Measurements from ENCODE around the gene KAT2A. TPM values are rescaled to one million over a fixed set of nuclear protein-coding genes. Genes with fewer than 3 reads are reported as not detected.

The KAT2A gene
- total RNA-seq, 2 donors from 2014 or later = 33.3 to 35.5 TPM

DNA sequence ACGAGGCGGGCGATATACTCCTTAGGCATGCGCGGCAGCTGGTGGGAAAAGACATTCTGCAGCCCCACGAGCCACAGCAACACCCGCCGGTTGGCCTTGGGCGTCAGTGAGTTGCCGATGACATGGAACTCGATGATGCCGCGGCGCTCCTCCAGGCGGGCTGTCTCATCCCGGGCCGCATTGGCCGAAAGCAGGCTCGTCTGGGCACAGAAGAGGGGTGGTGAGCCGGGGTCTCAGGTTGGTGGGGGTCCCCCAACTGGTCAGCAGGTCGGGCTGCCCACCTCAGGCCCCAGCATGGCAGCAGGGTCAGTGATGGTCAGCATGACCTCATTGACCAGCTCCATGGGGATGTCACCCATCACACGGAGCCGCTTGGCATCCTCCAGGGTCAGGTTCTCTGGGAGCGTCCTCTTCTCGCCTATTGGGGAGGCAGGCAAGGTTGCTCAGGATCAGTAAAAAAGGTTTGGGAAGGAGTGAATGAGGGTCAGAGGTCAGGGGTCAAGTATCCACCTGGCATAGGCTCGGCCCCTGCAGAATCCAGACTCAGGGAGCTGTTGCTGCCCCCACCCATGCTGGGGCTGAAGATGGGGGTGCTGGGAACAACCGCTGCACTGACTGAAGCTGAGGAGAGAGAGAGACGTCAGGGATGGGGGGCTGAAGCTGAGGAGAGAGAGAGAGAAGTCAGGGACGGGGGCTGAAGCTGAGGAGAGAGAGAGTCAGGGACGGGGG is 3.6 kb downstream of the KAT2A start:
- Mint-ChIP-seq H3K36me3 (ENCODE audit: low read depth) (no peaks in the 10 kb centered on the region), H3K4me3 (no peak overlapping the region), H3K27me3 (no peaks in the 10 kb centered on the region), H3K4me1 (peaks cover 21% of the 10 kb centered on the region), H3K27ac (peak overlapping the region; percentile 72)
- ATAC-seq (no peak), DNase-seq (no peak)
- no peaks in the 10 kb centered on the region for H3K9me3 ChIP-seq (ENCODE audit: control insufficient read depth, low read length, poor library complexity, severe bottlenecking)

DNA sequence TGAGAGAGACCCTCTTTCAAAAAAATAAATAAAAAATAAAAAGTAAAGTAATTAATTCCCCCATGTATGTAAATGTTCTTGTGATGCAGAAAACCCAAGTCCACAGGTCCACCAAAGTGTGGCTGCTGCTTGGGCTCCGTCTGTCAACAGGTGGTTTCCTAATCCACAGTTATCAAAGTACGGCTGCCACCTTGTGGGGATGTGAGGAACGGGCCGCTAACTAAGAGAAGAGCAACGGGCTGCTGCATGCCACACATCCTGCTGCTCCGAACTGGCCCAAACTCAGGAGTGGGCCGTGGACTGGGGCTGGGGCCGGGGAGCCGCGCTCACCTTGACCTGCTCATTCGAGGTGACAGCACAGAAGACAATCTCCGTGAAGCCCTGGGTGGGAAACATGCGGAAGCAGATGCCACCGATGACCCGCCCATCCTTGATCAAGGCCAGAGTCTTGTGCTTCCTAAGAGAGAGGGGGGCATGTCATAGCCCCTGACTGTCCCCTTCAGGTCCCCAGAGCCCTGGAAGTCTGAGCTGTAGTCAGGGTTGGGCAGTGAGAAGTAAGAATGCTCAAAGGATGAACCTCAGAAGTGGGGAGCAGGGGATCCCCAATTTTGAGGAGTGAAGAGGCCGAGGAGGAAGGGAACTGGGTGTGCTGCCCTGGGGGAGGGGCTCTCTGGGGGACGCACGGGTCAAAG is 4.3 kb downstream of the KAT2A start:
- Mint-ChIP-seq H3K4me1 (peaks cover 25% of the 10 kb centered on the region), H3K27ac (peak overlapping the region; percentile 72), H3K36me3 (ENCODE audit: low read depth) (no peaks in the 10 kb centered on the region), H3K27me3 (no peaks in the 10 kb centered on the region), H3K4me3 (no peak overlapping the region)
- ATAC-seq = peak; percentile 48
- no peaks in the 10 kb centered on the region for H3K9me3 ChIP-seq (ENCODE audit: control insufficient read depth, low read length, poor library complexity, severe bottlenecking)
- DNase-seq = peak; percentile 58 to 82 (median 68)

DNA sequence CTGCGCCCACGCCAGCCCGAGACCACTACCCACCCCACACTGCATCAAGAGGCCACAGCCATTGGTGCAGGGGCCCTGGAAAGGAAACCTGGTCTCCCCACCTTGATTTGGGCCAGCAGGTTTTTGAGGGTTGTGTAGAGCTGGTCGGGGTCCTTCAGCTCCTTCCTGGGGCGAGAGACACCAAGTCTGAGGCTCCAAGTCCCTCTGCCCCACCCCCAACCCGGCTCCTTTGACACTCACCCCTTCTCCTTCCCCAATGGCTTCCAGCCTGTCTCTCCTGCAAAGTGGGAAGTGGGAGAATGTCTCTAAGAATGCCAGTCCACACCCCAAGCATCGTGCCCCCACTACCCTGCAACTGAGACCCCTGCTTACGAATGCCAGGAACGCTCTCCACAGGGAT is 7.0 kb downstream of the KAT2A start:
- Mint-ChIP-seq H3K36me3 (ENCODE audit: low read depth) (peaks cover 4% of the 10 kb centered on the region), H3K27me3 (no peaks in the 10 kb centered on the region), H3K27ac (no peak overlapping the region)

DNA sequence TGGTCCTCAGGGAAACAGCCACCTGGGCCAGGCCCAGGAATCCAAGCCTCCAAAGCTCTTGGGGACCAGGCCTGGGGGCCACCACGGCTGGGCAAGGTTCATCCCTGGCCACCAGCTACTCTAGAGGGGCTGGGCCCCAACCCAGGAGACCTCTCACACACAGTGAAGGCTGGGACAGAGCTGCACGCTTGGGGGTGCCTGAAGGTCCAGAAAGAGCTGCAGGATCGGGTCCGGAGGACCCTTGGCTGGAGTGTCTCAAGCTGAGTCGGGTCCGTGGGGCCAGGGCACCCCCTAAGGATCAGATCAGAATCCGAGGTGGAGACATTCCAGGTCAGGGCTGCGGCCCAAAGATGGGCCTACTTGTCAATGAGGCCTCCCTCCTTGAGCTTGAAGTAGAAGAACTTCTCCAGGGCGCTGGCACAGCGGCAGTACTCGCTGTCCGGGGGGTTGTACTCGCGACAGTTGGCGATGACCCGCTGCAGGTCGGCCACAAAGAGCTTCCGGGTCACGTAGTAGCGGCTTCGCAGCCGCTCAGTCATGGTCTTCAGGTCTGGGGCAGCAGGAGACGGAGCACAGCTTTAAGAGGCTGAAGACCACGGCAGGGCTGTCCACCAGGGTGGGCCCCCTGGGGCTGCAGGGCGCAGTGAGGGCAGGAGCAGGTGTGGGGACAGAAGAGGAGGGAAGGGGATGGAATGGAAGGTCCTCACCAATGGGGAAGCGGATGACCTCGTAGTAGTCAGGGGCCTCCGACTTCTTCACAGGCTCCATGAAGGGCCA is 7.7 kb downstream of the KAT2A start:
- ATAC-seq = no peak
- no peaks in the 10 kb centered on the region for H3K9me3 ChIP-seq (ENCODE audit: control insufficient read depth, low read length, poor library complexity, severe bottlenecking)
- Mint-ChIP-seq H3K4me3 (no peak overlapping the region), H3K4me1 (peaks cover 28% of the 10 kb centered on the region), H3K27me3 (no peaks in the 10 kb centered on the region), H3K36me3 (ENCODE audit: low read depth) (peaks cover 4% of the 10 kb centered on the region), H3K27ac (peak overlapping the region; percentile 90)
- no peak for DNase-seq

More for the DNA sequence above, 7.0 kb downstream of the KAT2A start:
- Mint-ChIP-seq H3K4me1 (peaks cover 31% of the 10 kb centered on the region), H3K4me3 (no peak overlapping the region)
- no peak for ATAC-seq
- H3K9me3 ChIP-seq (ENCODE audit: control insufficient read depth, low read length, poor library complexity, severe bottlenecking) = no peaks in the 10 kb centered on the region
- no peak for DNase-seq

DNA sequence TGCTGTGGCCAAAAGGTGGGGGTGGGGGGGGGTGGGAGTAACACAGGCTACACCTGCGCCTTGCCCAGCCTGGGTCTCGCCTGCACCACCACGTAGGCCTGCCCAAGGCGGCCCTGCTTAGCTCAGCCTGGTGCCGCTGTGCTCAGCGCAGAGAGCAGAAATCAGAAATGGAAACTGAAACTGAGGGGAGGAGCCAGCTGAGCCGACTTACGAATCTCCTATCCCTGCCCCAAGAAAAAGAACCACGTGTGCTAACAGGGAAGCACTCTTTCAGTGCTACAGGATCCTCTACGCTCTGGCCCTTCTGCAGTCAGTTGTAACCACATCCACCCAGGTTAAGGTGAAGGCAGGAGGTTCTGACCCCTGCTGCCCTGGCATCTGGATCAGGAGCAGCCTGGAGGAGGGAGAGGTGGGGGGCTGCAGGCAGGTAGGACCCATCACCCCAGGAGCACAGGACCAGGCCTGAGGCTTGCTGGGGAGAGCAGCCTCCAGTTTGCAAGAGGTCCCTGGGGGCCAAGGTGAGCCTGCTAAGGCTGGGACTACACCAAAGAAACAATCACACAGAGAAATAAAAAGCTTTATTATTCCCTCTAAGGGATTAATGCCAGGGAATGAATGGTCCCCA is 8.5 kb downstream of the KAT2A start, which contains the start of gene DHX58:
TSS of gene DHX58 (minus strand) at position 163 of the 625 bp plus-strand sequence. CDS start 822 bp downstream, outside the sequence.
- Mint-ChIP-seq H3K4me3 (peak within 1 kb of the TSS; percentile 89), H3K4me1 (peaks cover 27% of the 10 kb centered on the region), H3K27ac (peak within 1 kb of the TSS; percentile 90), H3K27me3 (no peaks in the 10 kb centered on the region), H3K36me3 (ENCODE audit: low read depth) (peaks cover 4% of the 10 kb centered on the region)
- ATAC-seq (peak; percentile 84), DNase-seq (peak; percentile 57 to 65 (median 58))
- H3K9me3 ChIP-seq (ENCODE audit: control insufficient read depth, low read length, poor library complexity, severe bottlenecking) = no peaks in the 10 kb centered on the region

DNA sequence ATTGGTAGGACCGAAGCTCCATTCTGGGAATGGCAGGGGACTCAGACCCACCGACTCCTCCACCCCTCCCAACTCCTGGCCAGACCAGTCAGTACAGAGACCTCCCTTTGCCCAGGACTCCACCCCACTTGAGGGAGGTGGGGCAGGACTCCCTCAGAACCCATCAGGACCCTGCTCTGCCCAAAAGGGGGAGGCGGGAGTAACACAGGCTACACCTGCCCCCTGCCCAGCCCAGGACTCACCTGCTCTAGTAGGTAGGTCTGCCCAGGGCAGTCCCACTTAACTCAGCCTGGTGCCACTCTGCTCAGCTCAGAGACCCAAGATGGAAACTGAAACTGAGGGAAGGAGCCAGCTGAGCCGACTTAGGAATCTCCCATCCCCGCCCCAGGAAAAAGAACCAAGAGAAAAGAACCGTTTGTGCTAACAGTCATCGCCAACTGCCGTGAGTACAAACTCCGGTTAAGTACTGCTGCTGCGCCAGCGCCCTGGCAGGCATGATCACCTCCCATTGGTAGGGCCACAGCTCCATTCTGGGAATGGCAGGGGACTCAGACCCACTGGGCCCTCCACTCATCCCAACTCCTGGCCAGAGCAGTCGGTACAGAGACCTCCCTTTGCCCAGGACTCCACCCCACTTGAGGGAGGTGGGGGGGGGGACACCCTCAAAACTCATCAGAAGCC is 9.2 kb downstream of the KAT2A start:
- no peaks in the 10 kb centered on the region for H3K27me3 Mint-ChIP-seq
- H3K4me3 Mint-ChIP-seq = peak overlapping the region; percentile 89
- no peaks in the 10 kb centered on the region for H3K9me3 ChIP-seq (ENCODE audit: control insufficient read depth, low read length, poor library complexity, severe bottlenecking)
- DNase-seq (no peak), ATAC-seq (peak; percentile 6)
- peaks cover 4% of the 10 kb centered on the region for H3K36me3 Mint-ChIP-seq (ENCODE audit: low read depth)
- peaks cover 25% of the 10 kb centered on the region for H3K4me1 Mint-ChIP-seq
- peak overlapping the region; percentile 90 for H3K27ac Mint-ChIP-seq

DNA sequence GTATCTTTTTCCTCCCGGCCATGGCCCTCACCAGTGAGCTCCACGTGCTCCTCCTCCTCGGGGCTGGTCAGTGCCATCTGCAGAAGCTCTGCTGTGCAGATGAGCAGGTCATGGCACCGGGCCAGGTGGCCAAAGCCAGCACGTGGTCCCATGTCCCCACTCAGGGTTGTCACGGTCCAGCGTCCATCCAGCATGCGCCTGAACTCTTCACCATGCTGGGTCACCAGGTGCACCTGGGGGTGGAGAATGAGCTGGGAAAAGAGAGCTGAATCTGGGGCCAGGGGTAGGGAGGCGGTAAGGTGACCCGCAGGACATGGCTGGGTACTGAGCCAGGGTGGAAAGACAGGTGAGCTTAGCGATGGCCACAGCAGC is 9.9 kb downstream of the KAT2A start:
- ATAC-seq (no peak), DNase-seq (no peak)
- H3K27ac Mint-ChIP-seq = no peak overlapping the region
- no peaks in the 10 kb centered on the region for H3K27me3 Mint-ChIP-seq
- peak overlapping the region; percentile 33 for H3K4me3 Mint-ChIP-seq
- no peaks in the 10 kb centered on the region for H3K9me3 ChIP-seq (ENCODE audit: control insufficient read depth, low read length, poor library complexity, severe bottlenecking)
- H3K36me3 Mint-ChIP-seq (ENCODE audit: low read depth) = peaks cover 4% of the 10 kb centered on the region
- H3K4me1 Mint-ChIP-seq = peaks cover 20% of the 10 kb centered on the region

DNA sequence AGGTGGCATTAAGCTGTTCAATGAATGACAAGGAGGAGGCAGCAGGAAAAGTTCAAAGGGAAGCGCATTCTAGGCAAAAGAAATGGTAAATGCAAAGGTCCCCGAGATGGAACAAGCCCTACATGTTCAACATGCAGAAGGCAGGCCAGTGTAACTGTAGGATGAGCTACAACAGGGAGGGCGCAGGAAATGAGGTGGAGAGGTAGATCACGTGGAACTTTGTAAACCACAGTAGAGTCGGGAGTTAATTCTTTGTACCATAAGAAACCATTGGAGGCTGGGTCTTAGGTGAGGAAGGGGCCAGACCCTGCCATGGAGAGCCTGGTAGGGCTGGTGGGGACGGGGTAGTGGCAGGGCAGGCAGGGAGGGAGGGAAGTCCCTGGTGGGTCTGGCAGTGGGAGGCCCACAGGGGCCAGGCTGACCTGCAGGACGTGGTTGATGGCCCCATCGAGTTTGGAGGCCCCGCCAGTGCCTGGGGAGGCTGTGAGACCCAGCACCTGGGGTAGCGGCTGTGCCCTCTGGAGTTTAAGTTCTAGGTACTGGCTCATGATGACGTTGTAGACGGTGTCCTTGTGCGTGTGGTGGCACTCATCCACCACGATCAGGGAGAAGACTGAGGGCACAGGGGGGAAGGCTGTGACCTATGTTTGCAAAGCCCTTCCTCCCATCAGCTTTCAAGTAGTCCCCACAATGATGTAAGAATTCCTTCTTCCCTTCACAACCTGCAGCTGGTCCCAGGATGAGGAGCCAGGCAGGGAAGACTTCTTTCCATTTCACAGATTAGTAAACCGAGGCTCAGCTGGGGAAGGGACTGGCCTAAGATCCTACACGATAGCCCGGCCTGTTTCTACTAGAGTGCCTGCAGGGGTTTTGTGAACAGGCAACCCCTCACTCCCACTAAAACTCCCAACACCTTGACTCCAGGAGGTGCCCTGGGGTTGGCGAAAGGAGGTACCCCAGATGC is 10.6 kb downstream of the KAT2A start:
- DNase-seq = no peak
- no peaks in the 10 kb centered on the region for H3K9me3 ChIP-seq (ENCODE audit: control insufficient read depth, low read length, poor library complexity, severe bottlenecking)
- peaks cover 21% of the 10 kb centered on the region for H3K4me1 Mint-ChIP-seq
- ATAC-seq = no peak
- no peaks in the 10 kb centered on the region for H3K27me3 Mint-ChIP-seq
- H3K4me3 Mint-ChIP-seq = peak overlapping the region; percentile 61
- peaks cover 4% of the 10 kb centered on the region for H3K36me3 Mint-ChIP-seq (ENCODE audit: low read depth)
- H3K27ac Mint-ChIP-seq = no peak overlapping the region

DNA sequence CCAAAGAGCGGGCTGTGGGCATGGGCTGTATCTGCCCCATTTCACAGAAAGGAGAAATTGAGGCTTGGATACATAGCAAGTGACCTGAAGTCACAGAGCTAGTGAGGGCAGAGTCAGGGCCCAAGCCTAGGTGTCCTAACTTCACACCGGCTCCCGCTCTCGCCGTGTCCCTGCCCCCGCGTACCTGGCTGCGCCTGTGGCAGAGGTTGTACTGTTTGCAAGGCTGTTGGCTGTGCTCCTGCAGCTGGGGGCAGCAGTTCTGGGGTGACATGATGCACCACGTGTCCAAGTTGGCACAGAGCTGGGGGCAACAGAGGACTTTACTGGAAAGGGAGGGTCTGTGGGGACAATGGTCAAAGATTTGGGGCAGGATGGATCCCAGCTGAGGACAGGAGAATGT is 12.1 kb downstream of the KAT2A start:
- peaks cover 4% of the 10 kb centered on the region for H3K36me3 Mint-ChIP-seq (ENCODE audit: low read depth)
- no peaks in the 10 kb centered on the region for H3K9me3 ChIP-seq (ENCODE audit: control insufficient read depth, low read length, poor library complexity, severe bottlenecking)
- no peaks in the 10 kb centered on the region for H3K27me3 Mint-ChIP-seq
- ATAC-seq = no peak
- H3K4me1 Mint-ChIP-seq = peaks cover 20% of the 10 kb centered on the region
- H3K4me3 Mint-ChIP-seq = no peak overlapping the region
- H3K27ac Mint-ChIP-seq = no peak overlapping the region
- DNase-seq = no peak

DNA sequence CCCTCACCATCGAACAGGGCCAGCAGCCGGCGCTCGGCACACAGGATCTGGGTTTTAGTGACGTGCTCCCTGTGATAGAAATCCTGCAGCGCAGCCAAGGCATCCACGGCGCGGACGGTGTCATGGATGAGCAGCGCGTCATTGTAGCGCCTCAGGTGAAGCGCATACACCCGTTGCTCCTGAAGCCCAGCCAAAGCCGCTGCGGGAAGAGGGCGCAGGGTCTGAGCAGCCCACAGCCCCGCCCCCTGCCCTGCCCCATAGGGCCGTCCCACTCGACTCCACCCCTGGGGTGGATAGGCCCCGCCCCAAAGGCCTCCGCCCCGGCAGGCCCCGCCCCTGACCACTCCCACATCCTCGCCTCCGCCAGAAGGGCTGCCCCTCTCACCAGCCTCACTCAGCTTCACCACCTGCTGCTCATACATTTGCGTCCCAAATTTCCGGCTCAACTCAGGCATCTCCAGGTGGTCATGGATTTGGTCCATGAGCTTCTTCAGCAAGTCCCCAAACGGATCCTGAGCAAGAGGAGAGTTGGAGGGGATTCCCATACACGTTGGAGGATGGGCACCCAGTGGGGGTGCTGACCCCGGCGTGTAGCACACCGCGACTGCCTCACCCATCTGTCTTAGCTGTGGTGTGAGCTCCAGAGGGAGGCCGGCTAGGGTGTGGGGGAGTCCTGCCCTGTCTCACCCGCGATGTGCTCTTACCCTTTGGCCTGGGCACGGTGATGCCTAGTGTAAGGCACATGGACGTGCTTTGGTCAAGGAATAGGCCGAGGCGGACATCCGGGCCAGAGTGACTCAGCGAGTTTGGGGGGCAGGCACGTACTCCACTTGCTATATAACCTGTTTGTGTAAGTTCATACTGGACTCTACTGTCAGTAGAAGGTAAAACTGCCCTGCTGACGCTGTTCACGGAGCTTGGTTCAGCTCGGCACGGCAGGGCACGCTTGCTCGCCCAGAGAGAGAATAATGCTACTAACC is 13.3 kb downstream of the KAT2A start:
- H3K4me3 Mint-ChIP-seq = peak overlapping the region; percentile 61
- H3K4me1 Mint-ChIP-seq = peaks cover 20% of the 10 kb centered on the region
- no peaks in the 10 kb centered on the region for H3K27me3 Mint-ChIP-seq
- no peaks in the 10 kb centered on the region for H3K9me3 ChIP-seq (ENCODE audit: control insufficient read depth, low read length, poor library complexity, severe bottlenecking)
- H3K27ac Mint-ChIP-seq = peak overlapping the region; percentile 24
- DNase-seq (peak; percentile 89 to 94 (median 92)), ATAC-seq (peak; percentile 89)
- H3K36me3 Mint-ChIP-seq (ENCODE audit: low read depth) = peaks cover 4% of the 10 kb centered on the region

DNA sequence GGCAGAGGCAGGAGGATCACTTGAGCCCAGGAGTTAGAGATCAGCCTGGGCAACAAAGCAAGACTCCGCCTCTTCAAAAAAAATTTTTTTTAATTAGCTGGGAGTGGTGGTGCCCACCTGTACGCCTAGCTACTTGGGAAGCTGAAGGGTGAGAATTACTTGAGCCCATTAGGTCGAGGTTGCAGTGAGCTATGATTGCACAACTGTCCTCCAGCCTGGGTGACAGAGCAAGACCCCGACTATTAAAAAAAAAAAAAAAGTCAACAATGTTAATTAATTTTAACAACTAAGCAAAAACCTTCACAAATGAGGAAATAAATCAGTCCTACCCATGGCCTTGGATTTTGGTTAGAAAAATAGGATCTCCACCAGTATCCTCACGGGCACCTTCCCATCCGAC is 14.0 kb downstream of the KAT2A start:
- DNase-seq (no peak), ATAC-seq (no peak)
- H3K4me1 Mint-ChIP-seq = peaks cover 15% of the 10 kb centered on the region
- no peaks in the 10 kb centered on the region for H3K9me3 ChIP-seq (ENCODE audit: control insufficient read depth, low read length, poor library complexity, severe bottlenecking)
- H3K27me3 Mint-ChIP-seq = no peaks in the 10 kb centered on the region
- no peak overlapping the region for H3K27ac Mint-ChIP-seq
- peak overlapping the region; percentile 61 for H3K4me3 Mint-ChIP-seq
- H3K36me3 Mint-ChIP-seq (ENCODE audit: low read depth) = peaks cover 4% of the 10 kb centered on the region
